Neural progenitor cell (in vitro differentiated cells): ENCODE measurements around the gene CTSW.

Source experiments
- EZH2phosphoT487 ChIP-seq: fragments of 200-600 bp; sonication (generic); IDR thresholded peaks from 2 replicates; pipeline ENCODE4 v1.6.1; 2017; ENCODE audit warnings: antibody characterized with exemption
- TF ChIP-seq, protein P1 (sequence below): fragments of 200-600 bp; sonication (generic); IDR thresholded peaks from 2 replicates; pipeline ENCODE4 v1.5.1; 2017; ENCODE audit warnings: antibody characterized with exemption, mild to moderate bottlenecking

DNA sequence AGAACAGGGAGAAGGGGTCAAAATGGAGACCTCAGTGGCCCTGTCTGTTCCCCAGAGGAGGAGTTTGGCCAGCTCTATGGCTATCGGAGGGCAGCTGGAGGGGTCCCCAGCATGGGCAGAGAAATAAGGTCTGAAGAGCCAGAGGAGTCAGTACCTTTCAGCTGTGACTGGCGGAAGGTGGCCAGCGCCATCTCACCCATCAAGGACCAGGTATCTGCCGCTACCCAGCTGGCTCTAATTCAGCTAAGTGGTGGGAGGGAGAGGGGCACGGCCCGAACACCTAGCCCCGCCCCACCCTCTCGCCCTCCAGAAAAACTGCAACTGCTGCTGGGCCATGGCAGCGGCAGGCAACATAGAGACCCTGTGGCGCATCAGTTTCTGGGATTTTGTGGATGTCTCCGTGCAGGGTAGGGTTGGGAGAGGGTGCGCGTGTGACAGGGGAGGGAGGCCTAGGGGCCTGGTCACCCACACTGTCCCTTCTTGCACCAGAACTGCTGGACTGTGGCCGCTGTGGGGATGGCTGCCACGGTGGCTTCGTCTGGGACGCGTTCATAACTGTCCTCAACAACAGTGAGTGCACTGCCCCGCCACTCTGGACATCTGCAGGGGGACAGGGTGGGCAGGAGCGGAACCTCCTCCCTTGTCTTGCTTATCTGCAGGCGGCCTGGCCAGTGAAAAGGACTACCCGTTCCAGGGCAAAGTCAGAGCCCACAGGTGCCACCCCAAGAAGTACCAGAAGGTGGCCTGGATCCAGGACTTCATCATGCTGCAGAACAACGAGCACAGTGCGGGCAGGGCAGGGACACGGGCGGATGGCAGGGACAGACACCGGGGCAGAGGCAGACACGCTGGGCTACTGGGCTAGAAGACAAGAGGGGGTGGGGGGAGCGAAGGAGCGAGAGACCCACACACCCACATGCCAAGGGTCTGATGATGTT, 2.8 kb downstream of the CTSW start:
- TF ChIP-seq, protein P1, sequence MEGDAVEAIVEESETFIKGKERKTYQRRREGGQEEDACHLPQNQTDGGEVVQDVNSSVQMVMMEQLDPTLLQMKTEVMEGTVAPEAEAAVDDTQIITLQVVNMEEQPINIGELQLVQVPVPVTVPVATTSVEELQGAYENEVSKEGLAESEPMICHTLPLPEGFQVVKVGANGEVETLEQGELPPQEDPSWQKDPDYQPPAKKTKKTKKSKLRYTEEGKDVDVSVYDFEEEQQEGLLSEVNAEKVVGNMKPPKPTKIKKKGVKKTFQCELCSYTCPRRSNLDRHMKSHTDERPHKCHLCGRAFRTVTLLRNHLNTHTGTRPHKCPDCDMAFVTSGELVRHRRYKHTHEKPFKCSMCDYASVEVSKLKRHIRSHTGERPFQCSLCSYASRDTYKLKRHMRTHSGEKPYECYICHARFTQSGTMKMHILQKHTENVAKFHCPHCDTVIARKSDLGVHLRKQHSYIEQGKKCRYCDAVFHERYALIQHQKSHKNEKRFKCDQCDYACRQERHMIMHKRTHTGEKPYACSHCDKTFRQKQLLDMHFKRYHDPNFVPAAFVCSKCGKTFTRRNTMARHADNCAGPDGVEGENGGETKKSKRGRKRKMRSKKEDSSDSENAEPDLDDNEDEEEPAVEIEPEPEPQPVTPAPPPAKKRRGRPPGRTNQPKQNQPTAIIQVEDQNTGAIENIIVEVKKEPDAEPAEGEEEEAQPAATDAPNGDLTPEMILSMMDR, result no peak
- TF ChIP-seq EZH2phosphoT487, result no peak
